MG63 (cell line): Measurements from ENCODE around the gene SEMA3C. TPM values are rescaled to one million over a fixed set of nuclear protein-coding genes. Genes with fewer than 3 reads are reported as not detected.

Source experiments
- DNase-seq: peaks from one replicate; pipeline ENCODE4 v3.0.0-alpha.2; 2020
- H3K27me3 ChIP-seq: fragments of 250-450 bp; sonication (Bioruptor Pico); 2 replicates; pipeline ENCODE4 v1.5.1; 2020; ENCODE audit warnings: mild to moderate bottlenecking, moderate library complexity
- H3K36me3 ChIP-seq: fragments of 250-450 bp; sonication (Bioruptor Pico); 2 replicates; pipeline ENCODE4 v1.5.1; 2020; ENCODE audit warnings: mild to moderate bottlenecking, moderate library complexity
- H3K4me3 ChIP-seq: fragments of 250-450 bp; sonication (Bioruptor Pico); 2 replicates; pipeline ENCODE4 v1.5.1; 2020; ENCODE audit warnings: mild to moderate bottlenecking, moderate library complexity
- H3K9me3 ChIP-seq: fragments of 250-450 bp; sonication (Bioruptor Pico); 2 replicates; pipeline ENCODE4 v1.5.1; 2020; ENCODE audit warnings: mild to moderate bottlenecking, moderate library complexity
- total RNA-seq: library from RNA; depleted of rRNA; stranded (reverse); fragments of >200 nt; shearing (Covaris generic); gene quantifications from 2 replicates; pipeline ENCODE4 v1.2.3, GENCODE V29; 2014; ENCODE audit warnings: low replicate concordance

SEMA3C gene
- total RNA-seq, 1 experiment from 2014 or later = 23.1 TPM

DNA sequence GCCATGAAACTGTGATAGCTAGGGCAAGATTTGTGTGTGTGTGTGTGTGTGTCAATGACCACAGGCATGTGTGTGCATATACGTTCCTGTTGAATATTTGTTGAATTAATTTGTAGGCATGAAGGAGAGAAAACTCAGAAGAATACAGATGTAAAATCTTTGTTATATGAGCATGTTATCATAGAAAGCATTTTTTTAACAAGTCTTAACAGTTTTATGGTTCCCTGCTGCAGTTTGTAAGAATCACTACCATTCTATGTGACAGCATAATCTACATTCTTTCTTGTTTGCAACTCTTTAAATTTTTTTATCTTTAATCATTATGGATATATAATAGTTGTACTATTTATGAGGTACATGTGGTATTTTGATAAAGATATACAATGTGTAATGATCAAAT, 150.1 kb downstream of the SEMA3C start:
- no peak for DNase-seq
- Histone ChIP-seq H3K27me3 (no peaks in the 10 kb centered on the region), H3K9me3 (no peaks in the 10 kb centered on the region), H3K4me3 (no peak overlapping the region), H3K36me3 (peaks cover 16% of the 10 kb centered on the region)

DNA sequence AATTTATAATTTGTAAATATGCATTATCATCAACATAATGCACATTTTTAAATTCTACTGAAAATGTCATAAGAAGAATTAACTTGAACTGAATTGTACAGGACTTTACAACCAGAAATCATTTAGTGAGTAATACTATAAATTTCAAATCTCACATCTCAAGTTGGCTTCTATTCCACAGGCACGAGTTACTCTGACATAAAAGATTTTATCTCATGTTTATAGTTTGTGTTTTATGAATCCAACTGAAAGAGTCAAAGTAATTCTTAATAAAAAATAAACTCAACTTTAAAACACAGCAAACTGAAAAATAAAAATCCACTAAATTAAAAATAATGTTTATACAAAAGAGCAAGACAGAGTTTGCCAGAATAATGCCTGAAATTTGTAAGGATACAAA, 151.2 kb downstream of the SEMA3C start:
- no peak for DNase-seq
- no peaks in the 10 kb centered on the region for H3K27me3 ChIP-seq
- H3K36me3 ChIP-seq = peaks cover 17% of the 10 kb centered on the region

GRCh38 chr7:80766724-80767123, 152.1 kb downstream of the SEMA3C start:
- peaks cover 17% of the 10 kb centered on the region for H3K36me3 ChIP-seq
- no peaks in the 10 kb centered on the region for H3K9me3 ChIP-seq
- no peaks in the 10 kb centered on the region for H3K27me3 ChIP-seq
- H3K4me3 ChIP-seq = no peak overlapping the region
- DNase-seq = peak; percentile 9

More for the DNA sequence above, 151.2 kb downstream of the SEMA3C start:
- H3K4me3 ChIP-seq = no peak overlapping the region
- no peaks in the 10 kb centered on the region for H3K9me3 ChIP-seq

- DNase-seq = no peak
- Histone ChIP-seq H3K4me3 (no peak overlapping the region), H3K9me3 (no peaks in the 10 kb centered on the region), H3K27me3 (no peaks in the 10 kb centered on the region), H3K36me3 (peaks cover 13% of the 10 kb centered on the region)
Measured at GRCh38 chr7:80764132-80764531, 154.7 kb downstream of the SEMA3C start.

GRCh38 chr7:80763704-80764103, 155.1 kb downstream of the SEMA3C start:
- Histone ChIP-seq H3K36me3 (peaks cover 13% of the 10 kb centered on the region), H3K27me3 (no peaks in the 10 kb centered on the region), H3K9me3 (no peaks in the 10 kb centered on the region), H3K4me3 (no peak overlapping the region)
- DNase-seq = no peak

- H3K36me3 ChIP-seq = peaks cover 16% of the 10 kb centered on the region
- H3K9me3 ChIP-seq = no peaks in the 10 kb centered on the region
- no peak overlapping the region for H3K4me3 ChIP-seq
- no peaks in the 10 kb centered on the region for H3K27me3 ChIP-seq
- DNase-seq = no peak
Measured at GRCh38 chr7:80763289-80763688, 155.6 kb downstream of the SEMA3C start.

- no peaks in the 10 kb centered on the region for H3K9me3 ChIP-seq
- peaks cover 14% of the 10 kb centered on the region; the same call in 1 of the 2 replicates for H3K36me3 ChIP-seq
- DNase-seq = no peak
Measured at GRCh38 chr7:80760292-80760691, 158.6 kb downstream of the SEMA3C start.

GRCh38 chr7:80752954-80753690, 165.7 kb downstream of the SEMA3C start:
- no peak overlapping the region for H3K4me3 ChIP-seq
- no peak for DNase-seq
- no peaks in the 10 kb centered on the region for H3K9me3 ChIP-seq
- no peaks in the 10 kb centered on the region for H3K27me3 ChIP-seq
- H3K36me3 ChIP-seq = no peaks in the 10 kb centered on the region; the same call in 1 of the 2 replicates

More at GRCh38 chr7:80760292-80760691, 158.6 kb downstream of the SEMA3C start:
- Histone ChIP-seq H3K27me3 (no peaks in the 10 kb centered on the region), H3K4me3 (no peak overlapping the region)

DNA sequence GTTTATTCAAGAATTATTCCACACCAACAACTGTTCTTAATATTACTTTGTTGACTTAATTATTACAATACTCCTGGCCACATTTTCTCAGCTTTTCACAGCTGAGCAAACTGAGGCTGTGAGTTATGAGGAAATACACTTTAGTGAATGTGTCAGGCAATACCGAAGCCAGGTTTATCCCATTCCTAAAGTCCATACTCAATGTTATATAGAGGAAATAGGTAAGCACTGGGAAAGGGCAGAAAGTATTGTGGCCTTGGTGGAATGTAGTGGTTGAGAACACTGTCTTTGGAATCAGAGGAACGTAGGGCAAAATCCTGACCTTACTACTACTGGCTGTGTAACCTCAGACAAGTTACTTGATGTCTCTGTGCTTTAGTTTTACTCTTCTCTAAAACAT, 169.6 kb downstream of the SEMA3C start:
- Histone ChIP-seq H3K36me3 (peaks cover 19% of the 10 kb centered on the region), H3K9me3 (no peaks in the 10 kb centered on the region), H3K27me3 (no peaks in the 10 kb centered on the region), H3K4me3 (no peak overlapping the region)
- DNase-seq = no peak

GRCh38 chr7:80748363-80749042, 170.3 kb downstream of the SEMA3C start:
- DNase-seq = no peak
- H3K36me3 ChIP-seq = peaks cover 22% of the 10 kb centered on the region
- no peaks in the 10 kb centered on the region for H3K27me3 ChIP-seq
- H3K4me3 ChIP-seq = no peak overlapping the region
- H3K9me3 ChIP-seq = no peaks in the 10 kb centered on the region

GRCh38 chr7:80740778-80741545, 177.9 kb downstream of the SEMA3C start:
- peak; percentile 37 for DNase-seq
- H3K9me3 ChIP-seq = no peaks in the 10 kb centered on the region
- no peak overlapping the region for H3K4me3 ChIP-seq

DNA sequence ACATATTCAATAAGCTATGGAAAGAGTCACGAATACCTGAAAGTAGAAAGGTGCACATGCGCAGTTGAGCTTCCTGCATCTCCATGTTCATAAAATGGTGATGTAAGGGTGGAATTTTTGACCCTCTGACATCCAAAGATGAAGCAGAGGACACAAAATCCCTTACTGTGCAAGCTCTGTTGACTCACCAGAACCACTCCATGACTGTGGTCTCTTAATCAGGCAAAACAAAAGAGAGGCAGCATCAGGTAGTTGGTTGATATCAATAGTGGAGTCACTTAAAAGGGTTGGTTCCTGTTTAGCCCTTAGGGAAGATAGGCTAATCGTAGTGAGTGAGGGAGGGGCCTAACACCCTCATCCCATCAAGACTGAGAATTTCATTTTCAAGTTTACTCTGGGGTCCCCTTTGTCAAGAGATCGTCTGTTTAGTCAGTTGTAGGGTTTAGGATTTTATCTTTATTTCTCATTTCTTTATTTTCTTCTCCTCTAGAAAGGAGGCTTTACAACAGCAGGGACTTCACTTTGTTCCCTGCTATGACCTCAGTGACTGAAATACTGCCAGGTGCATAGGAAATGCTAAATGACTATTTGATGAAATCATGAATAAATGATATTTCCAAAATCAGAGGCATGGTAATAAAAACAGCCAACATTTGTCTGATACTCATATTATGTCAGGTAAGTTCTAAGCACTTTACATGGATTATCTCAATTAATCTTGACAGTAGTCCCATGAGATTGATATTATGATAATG, 182.3 kb downstream of the SEMA3C start:
- Histone ChIP-seq H3K36me3 (no peaks in the 10 kb centered on the region), H3K27me3 (no peaks in the 10 kb centered on the region), H3K4me3 (no peak overlapping the region), H3K9me3 (no peaks in the 10 kb centered on the region)
- DNase-seq = no peak

More at GRCh38 chr7:80740778-80741545, 177.9 kb downstream of the SEMA3C start:
- Histone ChIP-seq H3K27me3 (no peaks in the 10 kb centered on the region), H3K36me3 (peaks cover 14% of the 10 kb centered on the region)

- Histone ChIP-seq H3K27me3 (no peaks in the 10 kb centered on the region), H3K9me3 (no peaks in the 10 kb centered on the region), H3K36me3 (no peaks in the 10 kb centered on the region), H3K4me3 (no peak overlapping the region)
- no peak for DNase-seq
Measured at GRCh38 chr7:80735330-80735729, 183.5 kb downstream of the SEMA3C start.

GRCh38 chr7:80734011-80734410, 184.8 kb downstream of the SEMA3C start:
- H3K27me3 ChIP-seq = no peaks in the 10 kb centered on the region
- H3K36me3 ChIP-seq = no peaks in the 10 kb centered on the region
- no peak for DNase-seq
- H3K4me3 ChIP-seq = no peak overlapping the region
- H3K9me3 ChIP-seq = no peaks in the 10 kb centered on the region

DNA sequence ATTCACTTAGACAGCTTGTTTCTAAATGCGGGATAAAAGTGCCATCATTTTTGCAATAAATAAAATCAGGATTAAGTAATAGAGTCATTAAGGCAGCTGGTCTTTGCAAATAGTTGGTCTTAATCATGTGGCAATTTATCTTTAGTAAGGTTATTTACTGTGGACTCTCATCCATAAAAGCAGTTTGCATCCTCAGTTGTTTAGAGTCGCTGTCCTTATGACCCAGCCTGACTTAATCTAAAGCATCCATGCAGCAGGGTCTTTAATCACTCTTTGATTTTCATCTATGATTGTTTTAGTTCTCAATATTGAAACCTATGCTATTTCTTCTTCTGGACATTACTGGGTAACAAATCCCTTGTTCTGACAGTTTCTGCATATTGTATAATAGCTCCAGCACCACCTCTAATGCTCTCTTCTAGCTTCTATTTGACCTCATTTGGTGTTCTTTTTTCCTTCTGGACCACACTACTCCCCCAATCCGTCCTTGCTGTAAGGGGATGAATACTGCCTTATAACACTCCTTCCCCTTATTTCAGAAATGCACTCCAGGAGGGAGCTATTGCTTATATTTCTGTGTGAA, 185.4 kb downstream of the SEMA3C start:
- no peak for DNase-seq
- Histone ChIP-seq H3K9me3 (no peaks in the 10 kb centered on the region), H3K27me3 (no peaks in the 10 kb centered on the region), H3K36me3 (no peaks in the 10 kb centered on the region), H3K4me3 (no peak overlapping the region)

DNA sequence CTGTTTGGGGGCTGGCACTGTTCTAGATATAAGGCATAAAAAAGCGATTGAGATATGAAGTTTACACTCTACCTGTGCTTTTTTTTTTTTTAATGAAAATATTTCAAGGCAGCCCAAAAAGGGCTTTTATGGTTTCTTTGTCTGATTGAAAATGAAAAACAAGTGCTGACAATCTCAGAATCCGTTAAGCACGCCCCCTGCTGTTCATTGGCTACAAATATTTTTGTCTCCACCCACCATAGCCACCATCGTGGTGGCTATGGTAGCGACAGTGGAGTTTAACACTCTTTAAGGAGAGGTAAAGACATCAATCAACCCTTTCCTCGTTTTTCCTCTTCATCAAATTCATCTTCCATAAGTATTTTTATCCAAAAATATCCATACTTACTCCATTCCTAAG, 186.2 kb downstream of the SEMA3C start:
- Histone ChIP-seq H3K27me3 (no peaks in the 10 kb centered on the region), H3K36me3 (no peaks in the 10 kb centered on the region), H3K9me3 (no peaks in the 10 kb centered on the region), H3K4me3 (no peak overlapping the region)
- no peak for DNase-seq
